Endometrium (tissue), 2 donors: ENCODE data around the gene ABHD5.

Source experiments
- FAIRE-seq: peaks from 2 replicates; lab custom pipeline; 2012; peaks lifted over from hg19 to GRCh38; lab: Jason Lieb, UNC
- donor health status: control.
- donor health status: control.

The ABHD5 gene

DNA sequence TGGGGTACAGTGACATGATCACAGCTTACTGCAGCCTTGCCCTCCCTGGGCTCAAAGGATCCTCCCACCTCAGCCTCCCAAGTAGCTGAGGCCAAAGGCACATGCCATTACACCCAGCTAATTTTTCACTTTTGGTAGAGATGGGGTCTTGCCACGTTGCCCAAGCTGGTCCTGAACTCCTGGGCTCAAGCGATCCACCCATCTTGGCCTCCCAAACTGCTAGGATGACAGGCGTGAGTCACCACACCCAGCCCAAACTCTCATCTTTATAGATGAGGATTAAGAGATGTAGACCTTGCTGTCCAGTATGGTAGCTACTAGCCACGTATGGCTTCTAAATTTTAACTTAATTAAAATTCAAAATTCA lies 4.4 kb upstream of the ABHD5 start:
- no peak for FAIRE-seq

- FAIRE-seq: no peak
Observed at GRCh38 chr3:43686700-43687498, 3.8 kb upstream of the ABHD5 start.

DNA sequence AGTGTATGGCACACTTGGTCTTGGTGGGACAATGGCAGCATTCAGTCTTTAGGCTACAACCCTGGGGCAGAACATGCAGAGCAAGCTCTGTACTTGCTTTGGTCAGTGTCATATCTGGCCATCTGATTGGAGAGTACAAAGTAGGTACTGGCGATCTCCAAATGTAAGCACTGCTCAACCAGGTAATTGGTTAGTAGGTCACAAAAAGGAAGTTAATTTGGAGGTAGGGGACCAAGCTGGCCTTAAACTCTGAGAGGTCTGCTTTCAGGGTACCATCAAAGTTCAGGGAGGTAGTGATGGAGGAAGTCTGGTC lies 3.3 kb upstream of the ABHD5 start:
- no peak for FAIRE-seq

GRCh38 chr3:43688245-43688650 lies 2.5 kb upstream of the ABHD5 start:
- no peak for FAIRE-seq

- no peak for FAIRE-seq
Observed at GRCh38 chr3:43689166-43689565, 1.6 kb upstream of the ABHD5 start.

DNA sequence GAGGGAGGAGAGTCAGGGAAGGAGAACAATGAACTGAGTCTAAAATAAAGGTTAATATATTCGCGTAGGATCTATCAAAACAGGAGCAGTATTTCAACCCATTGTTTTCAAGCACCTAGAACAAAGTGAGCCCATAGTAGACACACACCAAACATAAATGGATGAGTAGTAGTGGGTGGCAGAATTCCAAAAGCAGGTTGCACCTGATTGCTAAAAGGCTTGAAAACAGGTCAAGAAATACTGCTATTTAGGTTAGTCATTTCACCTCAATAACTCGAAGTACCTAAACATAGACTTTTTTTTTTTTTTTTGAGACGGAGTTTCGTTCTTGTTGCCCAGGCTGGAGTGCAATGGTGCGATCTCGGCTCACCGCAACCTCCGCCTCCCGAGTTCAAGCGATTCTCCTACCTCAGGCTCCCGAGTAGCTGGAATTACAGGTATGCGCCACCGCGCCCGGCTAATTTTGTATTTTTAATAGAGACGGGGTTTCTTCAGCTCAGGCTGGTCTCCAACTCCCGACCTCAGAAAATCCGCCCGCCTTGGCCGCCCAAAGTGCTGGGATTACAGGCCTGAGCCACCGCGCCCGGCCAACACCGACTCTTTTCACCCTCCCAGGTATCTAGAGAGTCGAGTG lies 855 bp upstream of the ABHD5 start:
- FAIRE-seq: no peak

GRCh38 chr3:43691120-43691995 lies 620 bp downstream of the ABHD5 start:
- FAIRE-seq: no peak

GRCh38 chr3:43692085-43692855 lies 1.5 kb downstream of the ABHD5 start:
- FAIRE-seq: no peak

- no peak for FAIRE-seq
Observed at GRCh38 chr3:43692971-43693370, 2.2 kb downstream of the ABHD5 start.

GRCh38 chr3:43693594-43693993 lies 2.9 kb downstream of the ABHD5 start:
- FAIRE-seq: no peak

GRCh38 chr3:43695443-43695842 lies 4.7 kb downstream of the ABHD5 start:
- no peak for FAIRE-seq

DNA sequence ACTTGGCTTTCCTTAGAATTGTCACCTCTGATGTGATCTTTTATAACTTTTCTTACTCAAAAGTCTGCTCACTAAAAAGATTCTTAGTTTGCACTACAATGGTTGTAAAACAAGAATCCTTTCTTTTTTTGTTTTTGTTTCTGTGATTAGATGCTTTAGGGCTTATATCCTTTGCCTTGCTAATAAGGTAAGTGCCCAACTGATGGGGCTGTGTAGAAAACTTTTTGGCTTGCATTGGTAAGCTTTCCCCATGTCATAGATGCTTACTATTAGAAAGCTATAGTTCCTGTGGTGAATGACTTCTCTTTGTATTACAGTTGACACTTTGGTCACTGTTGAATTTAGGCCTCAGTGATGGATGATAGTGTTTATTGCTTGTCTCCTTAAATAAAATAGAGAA lies 5.1 kb downstream of the ABHD5 start:
- no peak for FAIRE-seq

GRCh38 chr3:43696441-43696840 lies 5.7 kb downstream of the ABHD5 start:
- FAIRE-seq: no peak

DNA sequence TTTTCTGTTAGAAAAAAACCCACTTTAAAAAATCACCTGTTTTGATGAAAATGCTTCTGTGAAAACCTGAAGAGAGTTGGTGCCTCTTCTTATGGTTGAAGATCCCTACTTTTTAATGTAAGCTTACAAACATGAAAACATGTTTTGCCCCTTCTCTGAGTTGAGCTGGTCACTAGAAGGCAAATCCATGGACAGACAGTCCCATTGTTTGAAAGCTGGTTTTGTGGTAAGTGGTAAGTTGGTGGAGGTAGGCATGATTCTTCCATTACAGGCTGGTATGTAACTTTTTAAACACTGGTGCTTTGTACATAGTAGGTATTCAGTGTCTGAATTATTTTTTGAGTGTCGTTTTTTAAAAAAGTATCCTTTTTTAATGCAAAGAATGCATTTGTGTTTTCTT lies 6.1 kb downstream of the ABHD5 start:
- no peak for FAIRE-seq

DNA sequence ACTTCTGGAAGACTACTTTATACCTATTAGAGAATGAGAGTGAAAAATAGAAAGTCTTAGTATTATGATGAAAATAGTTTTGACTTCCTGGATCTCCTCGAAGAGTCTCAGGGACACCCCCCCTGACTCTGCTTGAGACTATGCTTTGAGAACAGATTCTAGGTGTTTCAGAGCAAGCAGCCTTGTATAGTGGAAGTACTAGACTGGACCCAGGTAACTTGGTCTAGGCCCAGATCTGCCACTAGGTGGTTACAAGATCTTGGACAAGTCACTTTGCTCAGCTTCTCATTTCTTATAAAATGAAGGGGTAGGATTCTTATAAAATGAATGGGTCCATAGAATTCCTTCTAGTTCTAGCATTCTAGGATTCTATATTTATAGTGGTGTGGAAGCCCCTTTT lies 9.1 kb downstream of the ABHD5 start:
- no peak for FAIRE-seq

DNA sequence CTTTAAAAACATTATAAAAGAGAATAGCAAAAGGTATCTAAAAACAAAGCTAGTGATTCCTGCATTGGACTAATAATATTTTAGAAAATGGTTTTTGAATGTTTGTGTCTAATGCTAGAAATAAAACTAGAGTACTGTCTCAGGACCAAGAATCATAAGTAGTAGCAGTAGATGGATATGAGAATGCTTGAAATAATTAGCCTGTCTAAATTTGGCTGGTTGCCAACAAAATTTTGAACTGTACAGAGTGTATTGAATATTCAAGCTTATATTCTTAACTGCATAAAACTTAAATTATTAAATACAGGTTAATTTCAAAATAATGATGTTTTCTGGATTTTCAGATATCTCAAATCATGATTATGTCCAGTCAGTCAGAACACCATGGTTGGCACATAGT lies 14.0 kb downstream of the ABHD5 start:
- no peak for FAIRE-seq

DNA sequence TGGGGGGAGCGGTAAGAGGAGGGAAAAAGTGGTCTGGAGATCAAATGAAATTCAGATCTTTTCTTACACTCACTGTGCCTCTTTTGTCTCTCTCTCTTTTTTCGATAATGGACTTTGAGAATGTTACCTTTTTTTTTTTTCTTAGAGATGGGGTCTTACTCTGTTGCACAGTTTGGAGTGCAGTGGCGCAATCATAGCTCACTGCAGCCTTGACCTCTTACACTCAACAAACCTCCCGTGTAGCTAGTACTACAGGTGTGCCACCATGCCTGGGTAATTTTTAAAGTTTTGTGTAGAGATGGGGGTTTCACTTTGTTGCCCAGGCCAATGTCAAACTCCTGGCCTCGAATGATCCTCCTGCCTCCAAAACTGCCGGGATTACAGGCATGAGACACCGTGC lies 15.6 kb downstream of the ABHD5 start:
- FAIRE-seq: no peak

DNA sequence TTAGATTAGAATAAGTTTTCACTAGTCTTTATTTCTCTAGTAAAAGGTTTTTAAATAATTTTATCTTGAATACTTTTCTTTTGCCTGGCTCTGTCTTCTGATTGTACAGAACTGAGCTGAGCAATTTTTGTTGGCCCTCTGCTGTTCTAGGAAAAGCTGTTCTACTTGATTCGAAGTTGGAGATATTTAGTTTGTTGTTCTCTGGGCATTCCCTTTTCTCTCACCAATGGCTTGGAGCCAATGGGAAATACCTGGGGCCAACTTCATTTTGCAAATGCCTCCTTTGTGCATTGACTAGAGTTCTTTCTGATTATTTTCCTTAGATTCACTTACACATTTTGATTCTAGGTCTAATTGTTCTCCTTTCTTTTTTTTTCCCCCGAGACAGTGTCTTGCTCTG lies 16.5 kb downstream of the ABHD5 start:
- FAIRE-seq: no peak

- no peak for FAIRE-seq
Observed at GRCh38 chr3:43707998-43708397, 17.3 kb downstream of the ABHD5 start.

DNA sequence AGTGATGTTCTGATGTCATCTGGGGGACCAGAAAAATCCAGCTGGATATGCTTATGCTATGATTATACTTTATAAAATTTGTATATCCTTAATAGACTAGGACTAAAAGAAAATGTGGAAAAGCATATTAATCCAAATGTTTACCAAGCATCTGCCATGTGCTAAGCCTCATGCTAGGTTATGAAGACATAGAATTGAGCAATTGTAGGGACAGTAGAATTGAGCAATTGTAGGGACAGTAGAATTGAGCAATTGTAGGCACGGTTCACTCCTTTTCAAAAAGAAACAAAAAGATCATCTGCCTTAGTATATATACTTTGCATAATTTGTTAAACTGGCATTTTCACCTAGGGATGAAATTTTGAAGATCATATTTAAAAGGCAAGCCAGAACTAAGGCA lies 18.3 kb downstream of the ABHD5 start:
- no peak for FAIRE-seq

DNA sequence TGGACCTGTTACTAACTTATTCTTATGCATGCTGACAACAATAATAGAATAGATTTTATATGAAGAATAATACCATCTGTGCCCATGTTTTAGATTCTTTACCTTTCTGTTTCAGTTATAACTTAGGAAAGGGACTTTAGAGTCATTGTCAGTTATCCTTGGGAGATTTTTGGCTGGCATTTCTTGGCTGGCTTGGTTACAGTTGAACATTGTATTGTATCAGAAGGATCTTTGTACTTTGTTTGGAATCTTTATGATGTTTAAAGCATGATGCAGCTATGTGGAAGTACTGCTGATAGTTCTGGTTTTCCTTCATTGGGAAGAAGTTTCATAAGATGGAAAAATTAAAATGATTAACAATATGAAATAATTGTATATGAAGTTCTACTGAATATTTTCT lies 19.9 kb downstream of the ABHD5 start:
- FAIRE-seq: no peak

- FAIRE-seq: no peak
Observed at GRCh38 chr3:43718296-43718695, 27.6 kb downstream of the ABHD5 start.
